Ovary (tissue), 3 donors: Measurements from ENCODE around the gene CCDC148.

Experiments
- CTCF ChIP-seq, 3 donors: fragments of 450-650 bp in 2 of 3; fragments of 200-600 bp in 1 of 3; IDR thresholded peaks; one replicate each; pipeline versions ENCODE4 v1.5.1 to v1.8.0; 2016 to 2022; ENCODE audit warnings: antibody characterized with exemption in 3 of 3, mild to moderate bottlenecking in 1 of 3
- EP300 ChIP-seq: sonication (generic); formaldehyde crosslinking; IDR thresholded peaks from one replicate; pipeline ENCODE4 v1.6.1; 2017; ENCODE audit warnings: antibody characterized with exemption
- POLR2A ChIP-seq: fragments of 450-650 bp; IDR thresholded peaks from one replicate; pipeline ENCODE4 v1.6.1; 2017; ENCODE audit warnings: antibody characterized with exemption, mild to moderate bottlenecking, moderate library complexity
- donor health status: DM: no; HTN: no; CAD: no.

GRCh38 chr2:158385646-158386045, 70.9 kb downstream of the CCDC148 start:
- TF ChIP-seq POLR2A: no peak
- no peak for TF ChIP-seq CTCF (IDR thresholded peaks at IDR 0.05)
- TF ChIP-seq EP300: no peak
